Right lobe of liver (tissue), 6 donors: Measurements from ENCODE around the gene SH3RF3. TPM values are rescaled to one million over a fixed set of nuclear protein-coding genes. Genes with fewer than 3 reads are reported as not detected.

Source experiments
- ATAC-seq, 4 donors: fragments of 200-7000 bp; cut with Tn5 transposase; one replicate each; pipeline ENCODE4 v1.9.1; 2020; ENCODE audit warnings: mild to moderate bottlenecking in 4 of 4, moderate library complexity in 4 of 4
- DNase-seq, 3 donors: peaks; one replicate each; pipeline ENCODE4 v3.0.0-alpha.2; 2020
- H3K27ac ChIP-seq, 3 donors: fragments of 200-600 bp; one replicate each; pipeline ENCODE4 v1.8.0; 2022
- H3K27me3 ChIP-seq, 2 donors: fragments of 200-600 bp; one replicate each; pipeline ENCODE4 v1.8.0; 2022
- H3K36me3 ChIP-seq, 4 donors: fragments of 200-600 bp; sonication (generic) in 1 of 4; one replicate each; pipeline versions ENCODE4 v1.5.1 to v1.8.0; 2017 to 2022; ENCODE audit warnings: control low read depth in 1 of 4
- H3K4me1 ChIP-seq, 4 donors: fragments of 200-600 bp; sonication (generic) in 1 of 4; one replicate each; pipeline versions ENCODE4 v1.5.1 to v1.8.0; 2017 to 2022; ENCODE audit warnings: control low read depth in 1 of 4
- H3K4me3 ChIP-seq, 3 donors: fragments of 200-600 bp; one replicate each; pipeline ENCODE4 v1.8.0; 2022
- H3K9me3 ChIP-seq, 4 donors: fragments of 200-600 bp; sonication (generic) in 1 of 4; one replicate each; pipeline versions ENCODE4 v1.5.1 to v1.8.0; 2017 to 2022; ENCODE audit warnings: control low read depth in 1 of 4
- CTCF ChIP-seq, 4 donors: fragments of 200-600 bp in 3 of 4; fragments of 450-650 bp in 1 of 4; IDR thresholded peaks; one replicate each; pipeline versions ENCODE4 v1.5.1 to v1.8.0; 2016 to 2022; ENCODE audit warnings: antibody characterized with exemption in 4 of 4, mild to moderate bottlenecking in 2 of 4
- POLR2A ChIP-seq: fragments of 450-650 bp; IDR thresholded peaks from one replicate; pipeline ENCODE4 v1.6.1; 2017; ENCODE audit warnings: antibody characterized with exemption, mild to moderate bottlenecking
- WGBS: methylation state at CpG from one replicate; pipeline ENCODE4 v1.1.6; 2018; ENCODE audit warnings: low coverage, low lambda C conversion rate; ENCODE audit not compliant: insufficient coverage; ENCODE audit errors: missing lambda C conversion rate; 5-methylcytosine and 5-hydroxymethylcytosine counted together
- intact Hi-C, 2 donors: fragments of 100-400 bp; cut with DNase I; formaldehyde crosslinking; loops; one replicate each; pipeline versions ENCODE4 v1.11.2 to v1.14.1; 2022
- total RNA-seq, 6 experiments: library from RNA; depleted of rRNA in 2 of 6; stranded (reverse); fragments of >200 nt in 2 of 6; fragmentation: NEBNext Ultra II Directional in 3 of 6; extraction: Animal tissue kit (Norgen Biotek cat#: 25700) in 3 of 6; gene quantifications; one replicate each; pipeline versions ENCODE4 v1.1.0 to v1.2.4, GENCODE V29; 2016 to 2023
- donor health status: DM: no; HTN: yes; CAD: no.
- donor health status: DM: no; HTN: no; CAD: no.
- donor health status: DM: no; HTN: no; CAD: no.
- donor health status: DM: no; HTN: yes; CAD: no.
- donor health status: DM: no; HTN: yes; CAD: no.

The SH3RF3 gene
- total RNA-seq, 6 experiments from 2014 or later = 0.68 to 1.6 (median 1.2) TPM

- Histone ChIP-seq H3K36me3 (no peaks in the 10 kb centered on the region), H3K4me1 (peaks cover 0 to 19% (median 0%) of the 10 kb centered on the region in 4 donors), H3K27me3 (peaks cover 0 to 10% of the 10 kb centered on the region in 2 donors), H3K9me3 (no peaks in the 10 kb centered on the region), H3K27ac (peak overlapping the region; percentile 31 to 69 (median 35)), H3K4me3 (peak overlapping the region; percentile 49 to 60 (median 54))
- WGBS = 0% methylated on average over 23 of the region's 63 CpGs
- peak; percentile 82 to 89 (median 86) for ATAC-seq
- intact Hi-C loops = loop anchor here in 1 of 2 donors (5.0 kb wide), 1 partner anchor 384 kb away; no protein-coding TSS in a partner anchor
- TF ChIP-seq POLR2A (no peak), CTCF (IDR thresholded peaks at IDR 0.05) (peak; percentile 87 to 92 (median 91))
- peak; percentile 76 to 80 (median 76) for DNase-seq
Observed at GRCh38 chr2:109128048-109128615, 873 bp upstream of the SH3RF3 start.

- intact Hi-C loops = loop anchor here in 1 of 2 donors (5.0 kb wide), 1 partner anchor 383 kb away; no protein-coding TSS in a partner anchor
- H3K27ac ChIP-seq = peak overlapping the region in 1 of 3 donors; percentile 69
- ATAC-seq (peak; percentile 4 to 38 (median 26)), DNase-seq (peak in 1 of 3 donors; percentile 32)
- H3K4me3 ChIP-seq = peak overlapping the region; percentile 49 to 60 (median 54)
- peaks cover 0 to 10% of the 10 kb centered on the region in 2 donors for H3K27me3 ChIP-seq
- TF ChIP-seq CTCF (IDR thresholded peaks at IDR 0.05) (no peak), POLR2A (no peak)
- H3K36me3 ChIP-seq = no peaks in the 10 kb centered on the region
- peaks cover 0 to 19% (median 0%) of the 10 kb centered on the region in 4 donors for H3K4me1 ChIP-seq
- no peaks in the 10 kb centered on the region for H3K9me3 ChIP-seq
- WGBS = no CpG with 5 or more reads among the region's 70 CpGs
Observed at GRCh38 chr2:109129356-109129920, 433 bp downstream of the SH3RF3 start.

GRCh38 chr2:109129921-109130722, 1.1 kb downstream of the SH3RF3 start:
- ATAC-seq (no peak), DNase-seq (peak in 1 of 3 donors; percentile 56)
- Histone ChIP-seq H3K9me3 (no peaks in the 10 kb centered on the region), H3K4me1 (peaks cover 0 to 19% (median 0%) of the 10 kb centered on the region in 4 donors), H3K27me3 (peaks cover 0 to 10% of the 10 kb centered on the region in 2 donors), H3K27ac (peak overlapping the region in 1 of 3 donors; percentile 10), H3K36me3 (no peaks in the 10 kb centered on the region), H3K4me3 (peak overlapping the region; percentile 49 to 60 (median 54))
- intact Hi-C loops = loop anchor here in 1 of 2 donors (5.0 kb wide), 1 partner anchor 382 kb away; no protein-coding TSS in a partner anchor
- TF ChIP-seq POLR2A (no peak), CTCF (IDR thresholded peaks at IDR 0.05) (no peak)
- WGBS = 19% methylated on average over 4 of the region's 56 CpGs

- ATAC-seq (no peak), DNase-seq (no peak)
- peak overlapping the region in 1 of 3 donors; percentile 10 for H3K27ac ChIP-seq
- no peaks in the 10 kb centered on the region for H3K9me3 ChIP-seq
- peaks cover 0 to 19% (median 0%) of the 10 kb centered on the region in 4 donors for H3K4me1 ChIP-seq
- peak overlapping the region; percentile 49 to 60 (median 54) for H3K4me3 ChIP-seq
- peaks cover 0 to 10% of the 10 kb centered on the region in 2 donors for H3K27me3 ChIP-seq
- H3K36me3 ChIP-seq = no peaks in the 10 kb centered on the region
- 47% methylated on average over 5 of the region's 5 CpGs for WGBS
- TF ChIP-seq POLR2A (no peak), CTCF (IDR thresholded peaks at IDR 0.05) (no peak)
- intact Hi-C loops = no loop called here
Observed at GRCh38 chr2:109130723-109130995, 1.7 kb downstream of the SH3RF3 start.
